GM20431 (cell line): ENCODE data around the gene GPRC5D.

Experiments
- in situ Hi-C: fragments of 300-500 bp; cut with MseI, MboI; formaldehyde crosslinking; loops from one replicate; pipeline ENCODE4 v1.15.0; 2020; ENCODE audit warnings: low sequenced_read_pairs; ENCODE audit not compliant: unreplicated experiment

The GPRC5D gene

GRCh38 chr12:12952036-12952435 lies at the start of gene GPRC5D:
Gene GPRC5D, minus strand, starts transcription at chr12:12952170. Its CDS starts 1,786 bp downstream, at chr12:12950384.
- in situ Hi-C loops: no loop called here

GRCh38 chr12:13001775-13002040 lies 49.7 kb upstream of the GPRC5D start:
- in situ Hi-C loops: no loop called here

GRCh38 chr12:13000925-13001774 lies 49.2 kb upstream of the GPRC5D start:
- in situ Hi-C loops: no loop called here

- in situ Hi-C loops: no loop called here
Observed at GRCh38 chr12:13000616-13000924, 48.6 kb upstream of the GPRC5D start.

- in situ Hi-C loops: no loop called here
Observed at GRCh38 chr12:12999959-13000615, 48.1 kb upstream of the GPRC5D start, which contains the start of gene HEBP1. Gene HEBP1, minus strand, starts transcription at chr12:13000265. Its CDS starts 151 bp downstream, at chr12:13000114.

GRCh38 chr12:12999271-12999958 lies 47.4 kb upstream of the GPRC5D start:
- in situ Hi-C loops: no loop called here

- in situ Hi-C loops: no loop called here
Observed at GRCh38 chr12:12998248-12998647, 46.3 kb upstream of the GPRC5D start.

GRCh38 chr12:12997734-12998133 lies 45.8 kb upstream of the GPRC5D start:
- in situ Hi-C loops: no loop called here

- in situ Hi-C loops: no loop called here
Observed at GRCh38 chr12:12997156-12997555, 45.2 kb upstream of the GPRC5D start.

- in situ Hi-C loops: no loop called here
Observed at GRCh38 chr12:12996209-12996608, 44.2 kb upstream of the GPRC5D start.

GRCh38 chr12:12995088-12995487 lies 43.1 kb upstream of the GPRC5D start:
- in situ Hi-C loops: no loop called here

GRCh38 chr12:12993367-12993766 lies 41.4 kb upstream of the GPRC5D start:
- in situ Hi-C loops: no loop called here

- in situ Hi-C loops: no loop called here
Observed at GRCh38 chr12:12992418-12993130, 40.6 kb upstream of the GPRC5D start.

GRCh38 chr12:12990700-12991468 lies 38.9 kb upstream of the GPRC5D start:
- in situ Hi-C loops: no loop called here

GRCh38 chr12:12987421-12987820 lies 35.5 kb upstream of the GPRC5D start:
- in situ Hi-C loops: no loop called here

- in situ Hi-C loops: no loop called here
Observed at GRCh38 chr12:12986775-12987331, 34.9 kb upstream of the GPRC5D start.

- in situ Hi-C loops: no loop called here
Observed at GRCh38 chr12:12985817-12986408, 33.9 kb upstream of the GPRC5D start.

GRCh38 chr12:12984149-12984548 lies 32.2 kb upstream of the GPRC5D start:
- in situ Hi-C loops: no loop called here

- in situ Hi-C loops: no loop called here
Observed at GRCh38 chr12:12983420-12984035, 31.6 kb upstream of the GPRC5D start.
